ENCODE measurements around the gene HOXA6.

HOXA6 gene

DNA sequence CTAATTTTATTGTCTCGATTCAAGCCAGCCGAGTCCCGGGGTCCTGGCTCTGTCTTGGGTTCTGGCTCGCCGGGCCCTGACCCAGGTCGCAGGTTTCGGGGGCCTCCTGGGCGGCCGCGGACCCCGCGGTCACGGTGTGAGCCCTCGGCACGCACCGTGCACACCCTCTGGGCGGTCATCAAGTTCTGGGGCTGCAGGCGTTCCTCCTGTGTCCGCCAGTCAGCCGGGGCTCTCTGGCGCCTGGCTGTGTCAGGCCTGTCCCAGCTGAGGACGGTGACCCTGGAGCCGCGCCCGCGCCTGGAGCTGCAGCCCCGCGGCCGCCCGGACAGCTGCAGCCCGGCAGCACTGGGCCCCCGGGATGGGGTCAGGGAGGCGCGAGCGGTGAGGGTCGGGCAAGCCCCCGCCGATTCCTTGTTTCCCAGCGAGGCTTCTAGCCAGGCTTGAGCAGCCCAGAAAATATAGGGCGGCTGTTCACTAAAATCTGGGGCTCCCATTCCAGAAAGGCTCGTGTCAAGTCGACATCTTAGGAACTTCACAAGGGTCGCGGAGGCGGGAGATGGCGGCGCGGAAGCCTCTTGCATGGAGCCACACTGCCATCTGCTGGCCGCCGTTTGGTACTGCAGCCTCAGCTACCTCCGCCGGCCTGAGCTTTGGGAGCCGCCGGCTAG, 13.1 kb upstream of the HOXA6 start:
- peak; percentile 7 for DNase-seq

- no peak for DNase-seq
These were observed 12.6 kb upstream of the HOXA6 start for GRCh38 chr7:27160145-27160545.

DNA sequence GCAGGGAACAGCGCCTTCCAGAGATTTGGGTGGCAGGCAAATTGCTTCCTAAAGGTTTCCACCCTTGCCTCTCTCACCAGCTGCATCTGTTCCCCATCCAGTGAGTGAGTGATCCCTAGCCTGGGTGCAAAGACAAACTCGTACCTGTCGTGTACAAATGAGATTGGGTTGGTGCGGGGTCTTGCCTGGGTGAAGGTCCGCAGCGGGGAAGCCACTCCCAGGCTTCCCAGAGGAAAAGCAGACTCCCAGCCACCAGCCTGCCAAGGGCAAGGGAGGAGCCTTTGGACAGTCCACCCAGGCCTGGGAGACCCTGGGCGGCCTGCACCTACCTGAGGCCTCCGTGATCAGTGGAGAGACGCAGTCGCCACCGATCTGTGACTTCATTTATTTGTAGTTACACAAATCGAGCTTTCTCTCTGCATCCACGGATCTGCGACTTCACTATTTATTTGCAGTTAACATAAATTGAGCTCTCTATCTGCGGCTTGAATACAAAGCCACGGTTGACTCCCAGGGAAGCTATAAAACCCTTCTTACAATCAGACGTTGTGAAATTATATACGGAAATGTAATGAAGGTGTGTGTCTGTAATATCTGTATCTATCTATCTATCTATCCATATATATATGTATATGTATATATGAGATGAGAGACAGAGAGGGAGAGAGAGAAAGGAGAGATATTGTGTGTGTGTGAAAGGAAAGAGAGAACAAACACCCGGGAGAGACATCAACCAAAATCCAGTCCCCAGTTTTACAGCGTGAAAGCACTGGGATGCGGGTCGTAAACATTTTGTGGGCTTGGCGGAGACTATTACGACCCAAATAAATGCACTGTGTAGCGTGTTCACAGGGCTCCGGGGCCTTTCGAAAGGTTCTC, 11.9 kb upstream of the HOXA6 start:
- no peak for DNase-seq

GRCh38 chr7:27158436-27159265, 11.1 kb upstream of the HOXA6 start:
- DNase-seq: no peak

DNA sequence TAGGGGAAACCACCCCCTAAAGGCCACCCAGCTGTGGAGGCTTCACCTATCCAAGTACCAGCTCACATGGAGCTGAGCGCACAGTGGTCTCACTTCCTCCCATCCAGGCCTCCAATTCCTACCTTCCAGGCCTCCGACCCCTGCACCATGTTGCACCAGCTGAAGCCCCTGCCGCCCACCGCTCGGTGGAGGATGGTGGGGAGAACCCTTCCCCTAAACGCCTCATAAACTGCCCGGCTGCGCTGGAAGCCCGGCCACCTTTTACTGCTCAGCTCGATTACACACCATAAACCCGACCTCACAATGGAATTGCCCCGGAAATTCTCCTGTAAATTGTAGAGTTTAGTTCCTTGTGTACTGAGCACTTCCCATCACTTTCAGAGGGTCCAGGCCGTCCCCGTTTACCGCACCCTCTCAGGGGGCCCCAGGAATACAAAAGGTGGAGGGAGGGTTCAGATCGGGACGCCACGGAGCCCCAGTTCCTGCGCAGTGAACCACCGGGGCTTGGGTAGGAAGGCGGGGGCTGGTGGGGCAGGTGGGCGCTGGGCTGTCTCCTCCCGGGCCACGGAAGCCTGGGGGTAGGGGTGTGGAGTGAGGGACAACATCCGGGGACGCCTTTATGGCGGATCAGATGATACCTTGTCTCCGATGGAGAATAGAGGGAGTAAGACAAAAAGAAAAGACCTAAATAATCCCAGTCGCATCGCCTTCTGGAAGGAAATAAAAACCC, 10.3 kb upstream of the HOXA6 start:
- no peak for DNase-seq

DNA sequence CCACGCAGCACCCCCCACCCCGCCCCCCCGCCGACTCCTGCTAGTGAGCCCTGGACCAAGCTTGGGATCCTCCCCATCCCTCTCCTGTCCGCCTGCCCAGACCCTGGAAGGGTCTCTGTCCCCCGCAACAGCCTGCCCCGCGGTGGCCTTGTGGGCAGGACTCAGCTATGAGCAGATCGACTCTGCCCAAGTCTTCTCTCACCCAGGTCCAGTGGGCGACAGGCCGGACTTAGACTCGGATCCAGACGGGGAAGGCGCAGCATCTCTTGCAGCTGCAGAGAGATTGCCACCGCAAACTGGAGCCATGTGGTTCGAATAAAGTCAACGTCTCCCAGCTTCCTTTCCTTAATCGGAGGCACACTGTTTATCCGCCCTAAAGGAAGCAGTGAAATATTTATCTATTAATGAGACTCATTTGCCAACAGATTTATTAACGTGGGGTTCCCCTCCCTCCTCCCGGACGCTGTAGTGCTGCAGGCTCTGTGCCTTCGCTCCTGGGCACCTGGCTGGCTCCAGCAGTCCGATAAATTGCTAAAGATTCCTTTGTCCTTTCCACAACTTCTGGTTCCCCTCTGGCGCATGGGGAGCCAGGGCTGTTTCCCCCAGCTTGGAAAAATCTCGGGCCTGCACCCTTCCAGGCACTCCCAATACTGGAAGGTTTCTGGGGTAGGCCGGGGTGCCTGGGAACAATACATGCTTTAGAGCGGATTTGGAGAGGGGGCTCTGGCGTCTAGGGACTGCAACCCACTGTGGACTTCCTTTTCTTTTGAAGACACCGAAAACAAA, 9.5 kb upstream of the HOXA6 start:
- no peak for DNase-seq

DNA sequence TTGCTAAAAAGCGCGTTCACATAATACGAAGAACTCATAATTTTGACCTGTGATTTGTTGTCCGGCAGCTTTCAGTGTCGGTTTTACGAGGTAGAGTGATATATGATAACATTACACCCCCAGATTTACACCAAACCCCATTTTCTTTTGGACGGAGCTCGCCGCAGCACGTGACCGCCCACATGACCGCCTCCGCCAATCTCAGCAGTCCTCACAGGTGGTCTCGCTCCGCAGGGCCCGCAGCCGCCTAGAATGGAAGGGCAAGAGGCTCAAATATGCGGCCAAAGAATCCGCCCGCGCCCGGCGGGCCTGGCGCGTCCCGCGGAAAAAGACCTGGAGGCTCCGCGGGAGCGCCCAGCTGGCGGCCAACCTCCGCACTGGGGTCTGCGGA, 8.9 kb upstream of the HOXA6 start, which contains the start of gene HOXA7:
TSS of gene HOXA7 (minus strand) at position 168 of the 391 bp plus-strand sequence. CDS start at position 38, 130 bp downstream.
- DNase-seq: no peak

DNA sequence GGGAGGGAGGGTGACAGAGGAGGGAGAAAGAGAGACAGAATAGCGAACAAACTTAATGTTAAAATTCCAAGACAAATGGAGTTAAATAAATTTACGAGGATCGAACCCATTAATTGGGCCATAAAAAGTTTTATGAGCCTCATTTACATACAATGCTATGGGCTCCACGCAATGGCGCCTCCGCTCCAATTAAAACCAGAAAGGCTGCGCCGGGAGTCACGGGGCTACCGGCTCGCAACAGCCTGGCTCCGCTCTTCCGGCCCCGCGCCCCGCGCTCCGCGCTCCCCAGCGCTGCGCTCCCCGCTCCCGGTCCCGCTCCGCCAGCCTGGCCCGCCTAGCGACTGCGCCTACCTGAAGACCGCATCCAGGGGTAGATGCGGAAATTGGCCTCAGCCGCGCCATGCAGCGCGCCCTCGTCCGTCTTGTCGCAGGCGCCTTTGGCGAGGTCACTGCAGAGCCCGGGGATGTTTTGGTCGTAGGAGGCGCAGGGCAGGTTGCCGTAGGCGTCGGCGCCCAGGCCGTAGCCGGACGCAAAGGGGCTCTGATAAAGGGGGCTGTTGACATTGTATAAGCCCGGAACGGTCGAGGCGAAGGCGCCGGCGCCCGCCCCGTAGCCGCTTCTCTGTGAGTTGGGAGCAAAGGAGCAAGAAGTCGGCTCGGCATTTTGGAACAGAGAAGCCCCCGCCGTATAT, 8.4 kb upstream of the HOXA6 start:
- DNase-seq: no peak

DNA sequence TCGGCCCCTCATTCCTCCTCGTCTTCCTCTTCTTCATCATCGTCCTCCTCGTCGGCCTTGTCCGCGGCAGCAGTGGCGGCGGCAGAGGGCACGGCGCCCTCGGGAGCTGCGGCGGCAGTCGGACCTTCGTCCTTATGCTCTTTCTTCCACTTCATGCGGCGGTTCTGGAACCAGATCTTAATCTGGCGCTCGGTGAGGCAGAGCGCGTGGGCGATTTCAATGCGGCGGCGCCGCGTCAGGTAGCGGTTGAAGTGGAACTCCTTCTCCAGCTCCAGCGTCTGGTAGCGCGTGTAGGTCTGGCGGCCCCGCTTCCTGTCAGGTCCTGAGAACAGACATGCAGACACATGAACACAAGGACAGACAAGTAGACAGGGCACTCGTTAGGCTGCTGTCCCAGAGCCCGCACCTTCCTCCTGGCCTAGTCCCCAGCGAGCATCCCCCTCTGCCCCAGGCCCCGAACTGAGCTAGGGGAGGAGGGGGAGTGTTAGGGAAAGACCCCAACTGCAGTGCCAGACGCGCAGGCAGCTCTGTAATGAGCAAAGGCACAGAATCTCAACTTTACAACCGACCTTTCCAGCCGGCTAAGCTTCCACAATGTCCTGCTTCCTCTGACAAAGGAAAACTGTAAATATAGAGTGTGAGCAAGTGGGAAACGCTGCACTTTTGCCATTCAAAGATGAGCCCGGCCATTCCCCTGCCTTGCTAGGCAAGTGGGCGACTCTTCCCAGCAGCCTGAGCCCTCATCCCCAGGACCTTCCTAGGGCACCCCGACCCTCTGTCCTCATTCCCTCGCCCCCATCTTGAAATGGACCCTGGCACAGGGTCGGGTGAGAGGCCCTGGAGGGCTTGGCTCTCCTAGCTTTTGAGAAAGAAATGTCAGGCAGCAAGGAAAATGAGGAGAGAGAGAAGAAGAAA, 7.6 kb upstream of the HOXA6 start:
- no peak for DNase-seq

DNA sequence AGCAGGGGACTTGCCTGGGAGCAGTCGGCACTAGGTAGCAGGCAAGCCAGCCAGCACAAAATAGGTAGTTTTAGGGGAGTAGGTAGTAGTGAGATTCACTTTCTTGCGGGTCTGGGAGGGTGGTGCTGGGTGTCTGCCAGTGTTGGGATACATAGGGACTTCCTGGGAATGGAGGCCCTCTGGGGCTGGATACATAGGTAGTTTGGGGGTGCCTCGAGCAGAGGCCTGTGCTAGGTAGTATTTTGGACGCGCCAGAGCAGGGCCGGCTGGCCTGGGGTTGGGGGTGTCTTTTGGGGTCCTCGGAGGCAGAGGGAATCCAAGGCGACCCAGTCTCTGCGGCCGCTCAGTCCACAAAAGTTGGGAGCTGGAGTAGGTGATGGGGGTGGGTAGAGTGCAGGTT, 6.8 kb upstream of the HOXA6 start:
- no peak for DNase-seq

DNA sequence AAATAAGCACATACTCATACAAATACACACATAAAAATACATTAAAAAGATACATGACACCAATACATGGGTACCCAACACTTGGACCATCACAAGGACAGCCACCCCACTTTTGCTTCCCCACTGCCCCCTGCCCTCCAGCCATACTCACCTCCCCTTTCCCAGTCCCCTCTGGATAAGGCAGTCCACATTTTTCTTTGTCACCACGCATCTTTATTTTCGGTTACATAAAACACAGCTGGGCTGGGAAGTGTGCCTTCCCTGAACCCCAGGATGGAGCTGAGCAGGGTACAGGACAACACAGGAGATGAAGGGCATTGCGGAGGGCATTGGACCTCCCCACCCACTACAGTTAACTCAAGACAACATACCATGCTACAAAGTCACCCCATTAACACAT, 6.0 kb upstream of the HOXA6 start:
- DNase-seq: no peak

DNA sequence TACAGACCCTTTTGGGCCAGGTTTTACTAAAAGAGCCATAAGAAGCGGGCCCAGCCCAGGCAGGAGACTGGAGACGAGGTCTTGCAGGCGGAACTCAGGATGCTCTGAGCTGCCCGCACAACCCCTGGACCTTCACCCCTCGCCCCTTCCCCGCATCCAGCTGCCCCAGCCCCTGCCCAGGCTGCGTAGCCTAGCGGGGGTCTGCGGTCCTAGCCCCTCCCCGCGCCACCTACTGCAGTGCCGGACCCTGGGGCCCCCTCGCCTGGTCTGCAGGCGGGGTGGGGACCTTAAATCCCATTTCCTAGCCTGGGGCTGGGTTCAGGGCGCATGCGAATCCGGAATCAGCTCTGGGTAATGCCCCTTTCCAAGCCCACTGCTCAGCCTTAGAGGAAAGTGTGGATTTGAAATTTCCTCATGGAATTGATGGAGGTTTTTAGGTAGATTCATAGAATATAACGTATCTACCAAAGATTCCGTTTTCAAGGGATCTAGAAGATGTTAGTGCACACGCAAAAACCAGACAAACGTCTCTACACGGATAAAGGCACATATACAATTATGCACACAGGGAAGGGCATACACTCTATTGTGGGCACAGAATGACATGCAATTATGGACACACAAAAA, 5.4 kb upstream of the HOXA6 start:
- no peak for DNase-seq

DNA sequence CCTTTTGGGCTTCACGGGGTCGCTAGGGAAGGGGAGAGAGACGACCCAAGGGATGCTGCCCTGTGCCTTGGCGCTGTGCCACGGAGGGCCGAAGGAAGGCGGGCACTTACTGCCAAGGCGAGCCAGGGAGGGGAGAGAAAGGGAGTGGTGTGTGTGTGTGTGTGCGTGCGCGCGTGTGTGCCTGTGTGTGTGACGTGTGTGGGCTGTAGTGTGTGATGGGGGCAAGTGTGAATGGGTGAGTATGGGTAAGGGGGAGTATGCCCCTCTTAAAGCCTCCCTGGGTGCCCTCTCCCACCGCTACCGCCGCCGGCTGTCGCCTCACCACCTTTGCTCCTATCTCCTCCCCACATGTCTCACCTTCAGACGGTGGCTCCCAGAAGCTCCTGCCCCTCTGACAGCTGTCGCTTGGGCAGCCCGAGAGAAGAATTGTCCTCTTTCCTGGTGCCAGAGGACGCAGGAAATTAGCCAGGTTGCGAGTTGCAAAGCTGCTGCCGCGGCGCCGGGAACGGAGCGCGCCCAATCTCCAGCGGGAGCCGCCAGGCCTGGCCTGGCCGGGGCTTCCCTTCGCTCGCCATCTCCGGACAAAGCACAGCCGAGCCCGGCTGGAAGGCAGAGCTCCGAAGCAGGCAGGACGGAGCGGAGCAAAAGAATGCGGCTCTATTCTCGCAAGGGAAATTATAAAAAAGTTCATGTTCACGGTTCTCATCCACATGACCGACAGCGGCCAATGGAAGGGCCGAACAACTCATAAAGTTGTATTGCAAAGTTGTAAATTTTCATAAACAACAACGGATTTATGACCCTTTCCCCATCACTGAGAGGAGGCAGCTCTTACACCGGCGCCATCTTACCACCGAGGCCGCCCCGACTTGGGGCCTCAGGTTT, 4.6 kb upstream of the HOXA6 start, which contains the start of gene HOXA3:
TSS of gene HOXA3 (minus strand) at position 653 of the 885 bp plus-strand sequence. CDS start 41,943 bp downstream, outside the sequence.
- no peak for DNase-seq

DNA sequence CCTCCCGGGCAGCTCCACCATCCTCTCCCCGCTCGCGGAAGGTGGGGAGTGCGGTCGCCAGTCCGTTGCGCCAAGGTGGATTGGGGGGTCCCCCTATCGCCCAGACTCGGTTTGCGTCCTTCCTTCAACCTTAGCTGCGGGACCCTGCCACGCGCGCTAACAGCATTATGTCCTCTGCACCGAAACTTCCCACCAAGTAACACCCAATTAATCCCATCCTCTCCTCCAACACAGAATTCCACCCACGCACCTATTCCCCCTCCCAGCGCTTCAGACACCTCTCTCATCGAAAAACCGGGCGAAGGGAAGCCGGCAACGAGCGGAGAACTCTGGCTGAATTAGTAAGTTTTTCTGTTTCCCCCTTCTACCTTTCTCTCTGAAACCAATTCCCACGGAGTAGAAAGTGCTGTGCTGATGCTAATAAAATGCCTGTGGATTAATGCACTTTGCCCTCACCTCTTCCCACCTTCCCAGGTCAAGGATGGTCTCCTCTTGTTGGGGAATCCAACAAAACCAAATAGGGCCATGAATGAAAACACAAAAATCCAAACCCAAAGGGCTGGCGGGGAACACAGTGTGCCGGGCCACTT, 3.9 kb upstream of the HOXA6 start:
- DNase-seq: no peak

GRCh38 chr7:27150568-27151340, 3.2 kb upstream of the HOXA6 start:
- DNase-seq: no peak

DNA sequence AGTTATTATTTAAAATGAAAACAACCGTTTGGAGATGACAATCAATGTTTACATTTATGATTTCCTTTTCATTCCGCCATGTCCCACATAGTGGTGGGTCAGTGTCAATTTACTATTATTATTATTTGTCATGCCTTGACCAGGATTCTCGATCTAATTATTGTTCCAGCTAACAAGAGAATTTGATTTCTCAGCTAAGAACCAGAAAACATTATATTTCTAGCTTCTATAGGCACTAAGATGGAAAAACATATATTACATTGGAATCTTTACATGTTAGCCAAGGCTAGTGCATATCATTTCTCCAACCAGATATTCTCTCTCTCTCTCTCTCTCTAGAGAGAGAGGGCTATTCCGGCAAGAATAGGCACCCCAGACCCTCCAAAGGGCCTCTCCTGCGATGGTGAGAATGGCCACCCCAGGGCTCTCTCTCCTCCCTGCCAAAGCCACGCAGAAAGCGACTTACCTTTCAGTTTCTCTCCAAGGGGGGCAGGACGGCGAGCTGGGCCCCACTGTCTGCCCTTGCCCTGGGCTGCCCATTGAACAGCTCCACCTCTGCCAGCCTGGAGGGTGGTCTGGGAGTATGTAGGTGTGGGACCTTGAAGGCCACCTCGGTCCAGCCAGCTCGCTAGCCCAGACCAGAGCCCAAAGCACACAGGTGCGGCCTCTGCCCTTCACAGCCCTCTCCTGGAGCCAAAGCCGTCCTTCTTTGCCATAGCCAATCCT, 2.4 kb upstream of the HOXA6 start:
- DNase-seq: no peak
